ENCODE measurements around the gene AGAP1.

AGAP1 gene

DNA sequence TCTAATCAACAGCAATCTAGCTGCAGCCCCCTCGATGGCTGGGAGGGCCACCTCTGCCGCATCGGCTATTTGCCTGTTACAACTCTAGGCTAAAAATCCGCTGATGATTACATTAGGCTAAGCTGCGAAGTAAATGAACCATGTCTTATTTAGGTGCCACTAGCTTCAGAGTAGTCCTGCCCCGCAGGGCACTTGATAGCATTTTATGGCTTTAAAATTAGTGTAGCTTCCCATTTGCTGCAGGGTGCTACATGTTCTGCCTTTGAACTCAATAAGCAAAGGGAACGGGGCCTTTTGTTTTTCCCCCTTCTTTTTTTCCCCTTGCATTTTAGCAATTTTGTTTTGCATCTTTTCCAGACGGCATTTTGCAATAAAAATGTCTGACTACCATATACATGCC lies 404.1 kb downstream of the AGAP1 start:
- no peak for DNase-seq

DNA sequence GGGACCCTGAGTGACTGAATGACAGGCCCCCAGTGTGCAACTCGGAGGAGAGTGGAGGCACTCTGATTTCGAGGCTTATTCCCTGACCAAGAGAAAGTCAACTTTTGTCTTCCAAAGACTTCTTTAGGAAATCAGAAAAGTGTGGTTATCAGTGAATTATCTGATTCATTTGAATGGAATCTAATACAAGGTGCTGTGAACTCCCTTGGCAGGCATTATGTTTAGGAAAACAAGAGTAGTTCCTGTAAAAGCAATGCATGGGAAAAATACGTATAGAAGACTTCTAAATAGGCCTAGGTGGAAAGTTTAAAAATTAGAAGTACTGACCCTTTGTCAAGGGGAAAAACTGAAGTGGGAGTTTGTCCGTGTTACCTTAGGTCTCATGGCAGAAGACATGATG lies 404.9 kb downstream of the AGAP1 start:
- DNase-seq, result no peak

DNA sequence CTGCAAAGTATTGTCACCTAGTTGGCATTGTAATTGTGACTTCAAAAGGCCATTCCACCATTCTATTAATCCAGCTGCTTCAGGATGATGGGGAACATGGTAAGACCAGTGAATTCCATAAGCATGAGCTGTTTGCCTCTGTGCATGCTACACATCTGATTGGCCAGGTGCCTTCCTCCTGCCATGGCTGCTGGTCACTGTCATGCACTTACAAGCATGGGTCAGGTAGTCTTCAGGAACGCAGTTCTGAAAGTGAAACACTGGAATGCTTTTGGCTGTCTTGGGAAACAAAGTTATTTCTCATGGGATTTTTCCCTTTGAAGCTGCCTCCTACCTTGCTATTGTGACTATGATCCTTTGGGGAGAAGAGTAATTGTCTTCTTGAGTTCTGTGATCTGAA lies 406.8 kb downstream of the AGAP1 start:
- DNase-seq, result no peak

DNA sequence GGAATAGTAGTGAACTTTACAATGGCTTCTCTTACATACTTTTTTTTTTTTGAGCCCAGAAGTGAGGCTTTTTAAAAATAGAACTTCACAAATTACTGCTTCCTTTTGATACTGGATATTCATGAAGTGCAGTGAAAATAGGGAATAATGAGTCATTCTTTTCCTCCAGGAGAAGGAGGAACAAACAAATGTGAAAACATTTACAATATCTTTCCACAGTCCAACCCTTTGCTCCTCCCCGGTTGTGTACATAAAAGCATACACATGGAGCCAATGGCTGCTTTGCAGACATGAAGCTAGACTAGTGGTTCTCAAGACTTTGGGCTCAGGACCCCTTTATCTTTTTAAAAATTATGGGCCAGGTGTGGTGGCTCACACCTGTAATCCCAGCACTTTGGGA lies 407.4 kb downstream of the AGAP1 start:
- DNase-seq, result no peak

DNA sequence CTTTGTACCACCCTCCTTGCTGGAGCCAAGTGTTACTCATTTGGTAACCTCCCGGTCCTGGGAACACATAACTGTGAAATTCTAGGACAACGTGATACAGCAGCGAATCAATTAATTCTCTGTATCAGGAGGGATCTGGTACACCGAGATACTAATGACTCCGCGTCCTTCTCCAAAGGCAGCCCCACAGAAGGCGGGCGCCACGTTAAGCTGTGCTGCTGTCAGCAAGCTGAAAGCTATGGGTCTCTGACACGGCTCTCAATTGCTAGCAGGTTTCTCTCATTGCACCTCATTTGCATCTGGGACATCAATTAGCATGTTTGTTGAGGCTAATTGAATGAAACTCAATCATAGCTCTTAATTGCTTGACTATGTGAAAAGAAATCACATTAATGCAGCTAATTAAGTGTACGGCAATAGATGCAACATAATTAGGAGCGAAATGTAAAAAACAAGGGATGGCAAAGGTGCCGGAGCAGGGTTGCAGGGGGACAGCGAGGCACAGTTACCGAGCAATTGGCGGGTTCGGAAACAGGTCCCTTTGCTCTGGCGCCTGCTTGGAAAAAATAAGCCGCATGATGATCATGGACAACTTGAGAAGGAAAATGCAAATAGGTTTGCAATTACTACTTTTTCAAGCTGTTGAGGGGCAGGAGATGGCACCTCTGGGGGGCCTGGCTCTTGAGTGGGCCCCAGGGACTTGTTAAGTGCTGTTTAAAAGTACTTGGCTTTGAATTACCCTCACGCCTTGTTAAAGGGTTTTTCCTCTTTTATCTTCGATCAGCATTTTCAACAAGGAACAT lies 410.1 kb downstream of the AGAP1 start:
- DNase-seq, result no peak

DNA sequence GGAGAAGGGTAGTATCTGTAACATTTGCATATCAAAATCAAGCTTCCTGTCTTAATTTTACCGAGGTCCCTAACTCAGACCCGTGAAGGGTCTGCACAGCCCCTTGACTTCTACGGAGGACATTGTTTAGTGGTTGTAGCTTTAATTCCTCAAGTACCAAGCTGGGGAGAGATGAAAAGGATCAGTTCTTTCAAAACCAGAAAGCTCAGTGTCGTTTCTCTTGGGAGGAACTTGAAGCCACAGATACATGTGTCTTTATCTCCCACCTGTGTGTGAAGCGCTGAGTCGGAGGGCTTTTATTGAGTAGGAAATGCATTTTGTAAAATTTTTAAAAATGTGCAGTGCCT lies 410.7 kb downstream of the AGAP1 start:
- DNase-seq, result no peak

DNA sequence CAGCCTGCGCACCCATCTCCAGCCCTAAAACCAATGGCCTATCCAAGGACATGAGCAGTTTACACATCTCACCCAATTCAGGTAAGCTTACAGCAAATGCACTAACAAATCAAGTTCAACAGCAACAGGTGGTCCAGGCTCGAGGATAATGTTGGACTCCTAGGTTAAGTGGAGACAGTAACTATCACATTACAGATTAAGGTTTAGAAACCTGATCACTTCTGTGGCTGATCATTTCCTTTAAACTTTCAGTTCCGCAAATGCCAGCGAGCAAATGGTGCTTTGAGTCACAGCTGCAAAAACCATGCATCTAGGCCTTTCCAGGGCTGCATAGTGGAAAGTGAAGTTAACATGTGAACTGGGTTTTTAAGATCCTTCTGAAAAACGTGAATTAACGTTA lies 415.0 kb downstream of the AGAP1 start:
- no peak for DNase-seq

DNA sequence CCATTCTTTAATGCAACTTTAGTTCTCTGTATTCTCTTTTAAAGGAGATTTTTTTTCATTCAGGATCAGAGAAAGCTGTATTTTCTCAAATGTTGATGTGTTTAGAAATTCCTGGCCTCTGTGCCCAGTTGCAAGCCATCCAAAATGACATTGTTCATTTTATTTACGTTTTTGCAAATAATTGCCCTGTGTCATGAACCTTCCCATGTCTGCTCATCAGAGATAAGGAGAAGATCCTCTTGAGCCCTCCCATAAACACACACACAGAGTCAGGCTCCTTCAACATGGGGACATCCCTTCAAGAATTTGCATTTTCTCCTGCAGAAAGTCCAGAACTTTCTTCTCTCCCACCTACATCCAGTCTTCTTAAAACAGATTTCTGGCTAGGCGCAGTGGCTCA lies 415.5 kb downstream of the AGAP1 start:
- DNase-seq, result no peak

DNA sequence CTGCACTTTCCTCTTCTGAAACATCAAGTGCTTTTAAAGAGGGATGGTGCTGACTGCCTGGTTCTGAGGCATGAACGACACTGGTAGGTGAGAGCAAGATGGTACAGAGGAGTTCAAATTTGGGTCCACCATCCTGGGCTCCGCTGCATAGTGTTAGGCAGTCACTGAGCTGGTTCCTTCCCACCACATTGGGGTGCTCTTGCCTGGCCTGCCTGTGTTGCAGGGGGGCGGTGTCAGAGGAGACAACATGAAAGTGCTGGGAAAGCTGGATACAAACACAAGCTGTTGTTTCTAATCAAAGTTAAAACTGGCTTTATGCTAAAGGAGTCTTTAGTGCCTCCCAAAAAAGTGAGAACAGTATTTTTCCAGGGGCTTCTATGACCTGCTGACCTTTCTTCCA lies 416.2 kb downstream of the AGAP1 start:
- no peak for DNase-seq

DNA sequence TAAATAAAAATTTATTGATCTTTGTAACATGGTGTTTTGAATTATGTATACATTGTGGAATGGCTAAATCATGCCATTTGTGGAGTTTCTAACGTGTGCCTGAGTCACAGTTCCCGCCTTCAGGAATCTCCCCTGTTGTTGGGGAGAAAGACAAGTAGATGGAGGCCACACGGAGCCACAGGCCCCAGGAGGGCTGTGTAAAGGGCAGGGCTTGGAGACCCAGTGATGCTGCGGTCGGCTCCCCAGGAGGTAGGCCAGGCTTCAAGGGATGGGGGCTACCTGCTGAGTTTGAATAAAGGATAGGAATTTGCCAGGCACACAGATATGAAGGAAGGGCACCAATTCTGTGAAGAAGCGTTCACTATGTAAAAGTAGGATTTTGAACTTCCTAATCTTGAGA lies 417.3 kb downstream of the AGAP1 start:
- DNase-seq, result no peak

DNA sequence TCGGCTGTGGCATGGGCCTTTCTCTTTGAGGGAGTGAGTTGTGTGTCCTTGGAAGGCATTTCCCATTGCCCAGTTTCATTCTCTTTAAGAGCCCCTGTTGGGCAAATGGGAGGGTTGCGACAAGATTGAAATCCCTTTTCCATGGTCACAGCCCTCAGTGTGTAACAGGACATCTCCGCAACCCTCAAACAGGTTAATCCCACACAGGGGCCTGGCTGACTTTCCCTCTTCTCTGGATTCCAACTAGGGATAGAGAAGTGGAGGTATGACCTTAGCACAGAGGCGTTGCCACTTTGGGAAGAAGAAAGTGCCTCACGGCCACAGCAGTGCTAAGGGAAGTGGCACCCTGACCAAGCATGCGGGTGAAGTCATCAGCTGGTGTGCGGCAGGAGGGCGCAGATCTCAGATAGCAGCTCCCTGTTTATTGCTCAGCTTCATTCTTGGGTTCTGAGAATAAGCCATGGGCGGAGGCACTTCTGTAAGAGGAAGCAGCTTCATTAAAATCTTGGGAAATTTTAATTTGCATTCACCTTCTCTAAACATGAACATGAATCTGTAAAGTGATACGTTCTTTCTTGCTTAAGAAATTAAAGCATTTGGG lies 417.9 kb downstream of the AGAP1 start:
- DNase-seq, result no peak

DNA sequence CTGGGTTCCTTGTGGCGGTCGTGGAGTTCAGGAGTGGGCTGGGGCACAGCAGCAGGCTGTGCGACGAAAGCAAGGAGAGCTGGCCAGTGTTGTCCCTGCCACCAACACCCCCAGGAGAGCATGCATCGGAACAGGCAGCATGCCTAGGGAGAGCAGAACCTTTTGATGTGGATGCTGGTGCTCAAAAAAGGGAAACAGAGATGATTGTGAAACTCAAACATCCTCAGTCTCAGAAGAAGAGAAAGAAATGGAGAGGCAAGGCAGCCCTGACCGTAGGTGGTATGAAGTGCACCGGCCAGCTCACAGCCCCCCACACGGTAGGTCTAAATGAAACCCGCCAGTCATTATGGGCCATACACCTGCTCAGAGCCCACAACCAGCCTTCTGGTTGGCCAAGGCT lies 420.9 kb downstream of the AGAP1 start:
- DNase-seq, result no peak

DNA sequence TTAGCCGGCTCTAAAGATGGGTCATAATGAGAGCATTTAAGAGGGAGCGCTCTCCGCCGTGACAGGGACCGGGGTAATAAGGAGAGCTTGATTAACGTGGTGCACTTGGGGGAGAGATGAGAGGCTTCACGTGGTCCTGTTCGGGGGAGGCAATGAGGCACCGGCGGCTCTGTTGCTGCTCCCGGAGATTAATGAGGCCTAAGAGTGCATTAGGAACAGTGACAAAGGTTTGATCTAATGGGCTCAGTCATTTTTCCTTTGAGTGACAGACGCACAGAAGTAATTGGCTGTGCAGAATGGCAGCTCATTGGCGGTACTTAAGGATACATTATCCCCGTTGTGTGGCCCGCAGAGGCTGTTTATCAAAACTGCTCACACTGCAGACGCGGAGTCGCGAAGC lies 423.7 kb downstream of the AGAP1 start:
- DNase-seq, result no peak

DNA sequence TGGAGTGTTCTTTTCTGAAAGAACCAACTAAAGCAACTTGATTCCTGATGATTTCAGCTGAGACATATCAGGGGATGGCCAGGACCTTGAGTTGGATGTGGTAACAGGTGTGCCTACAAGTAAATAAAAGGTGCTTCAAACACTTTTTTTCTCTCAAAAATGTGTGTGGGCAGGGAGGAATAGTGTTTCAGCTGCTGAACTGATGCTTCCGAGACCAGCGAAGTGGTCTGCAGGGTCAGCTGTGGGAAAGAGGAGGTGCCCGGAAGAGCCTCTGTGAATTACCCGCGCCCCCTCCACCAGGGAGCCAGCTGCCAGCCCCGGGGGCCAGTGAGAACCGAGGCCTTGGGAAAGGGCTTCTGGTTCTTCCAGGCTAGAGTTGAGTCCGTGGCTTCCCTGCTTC lies 425.0 kb downstream of the AGAP1 start:
- DNase-seq, result no peak

DNA sequence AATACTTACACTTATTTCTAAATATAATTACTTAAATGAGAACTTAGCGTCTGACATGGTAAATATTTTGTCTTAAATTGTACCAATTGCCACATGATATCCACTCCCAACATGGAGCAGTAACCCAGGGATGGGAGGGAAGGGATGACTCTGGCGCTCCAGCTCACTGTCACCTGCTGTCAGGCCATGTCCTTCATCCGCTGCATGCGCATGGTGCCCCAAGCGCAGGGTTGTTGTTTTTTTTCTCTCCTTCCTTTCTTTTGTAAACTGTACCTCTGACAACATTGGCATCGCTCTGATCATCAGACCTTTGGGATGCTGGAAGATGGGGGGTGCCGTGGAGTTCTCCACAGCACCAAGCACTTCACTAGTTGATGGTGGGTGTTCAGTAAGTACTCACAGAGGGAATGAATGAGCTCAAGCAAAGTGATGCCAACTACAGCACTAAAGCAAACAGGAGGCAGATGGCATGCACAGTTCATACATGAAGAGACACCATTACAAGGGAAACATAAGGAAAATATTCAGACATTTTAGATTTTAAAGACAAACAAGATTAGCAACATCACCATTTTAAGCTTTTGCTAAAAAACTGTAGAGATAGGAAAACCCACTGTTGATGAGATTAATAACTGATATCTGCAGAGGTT lies 426.5 kb downstream of the AGAP1 start:
- DNase-seq, result no peak

DNA sequence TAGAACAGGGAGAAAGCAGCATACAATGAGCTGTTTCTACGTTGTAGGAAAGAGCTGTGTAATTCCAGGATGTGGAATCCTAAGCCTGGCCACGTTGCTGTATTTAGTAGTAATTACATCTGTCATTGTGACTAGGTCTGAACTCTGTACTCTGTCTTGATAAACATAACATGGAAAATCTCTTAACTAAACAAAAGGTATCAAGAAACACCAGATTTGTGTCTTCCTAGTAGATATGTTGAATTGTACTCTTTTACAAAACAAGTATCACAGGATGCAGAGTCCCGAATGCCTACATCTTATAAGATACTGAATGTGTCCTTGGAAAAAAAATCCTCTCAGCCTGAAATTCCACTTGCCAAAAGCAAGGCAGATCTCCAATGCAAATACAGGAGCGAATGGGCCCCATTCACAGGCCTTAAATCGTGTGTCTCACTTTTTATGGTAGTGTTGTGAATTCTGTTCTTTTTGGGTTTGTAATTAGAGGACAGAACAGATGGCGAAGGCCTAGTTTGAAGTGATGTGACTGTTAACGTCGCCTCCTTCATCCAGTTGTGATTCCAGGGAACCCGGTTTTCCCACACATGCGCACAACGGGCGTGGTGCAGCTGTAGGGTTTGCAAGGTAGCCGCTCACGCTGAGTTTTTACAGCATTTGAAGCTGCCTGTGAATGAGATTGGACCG lies 427.8 kb downstream of the AGAP1 start:
- no peak for DNase-seq

DNA sequence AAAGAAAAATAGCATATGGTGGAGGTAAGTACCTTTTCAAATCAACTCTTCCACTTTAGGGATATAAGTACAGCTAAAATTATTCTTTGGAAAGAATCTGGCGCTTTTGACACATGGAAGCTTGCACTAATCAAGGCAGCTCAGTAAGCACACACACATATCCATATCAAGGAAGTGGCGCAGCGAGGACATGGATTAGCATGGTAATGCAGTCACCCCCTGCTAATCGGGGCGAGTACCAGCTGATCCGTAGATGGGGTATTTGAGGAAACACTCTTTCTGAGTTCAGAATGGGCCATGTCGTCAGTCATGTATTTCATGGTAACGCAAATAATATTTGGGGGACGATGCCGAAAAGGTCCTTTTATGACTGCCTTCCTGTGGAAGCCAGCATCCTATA lies 429.0 kb downstream of the AGAP1 start:
- DNase-seq, result no peak

DNA sequence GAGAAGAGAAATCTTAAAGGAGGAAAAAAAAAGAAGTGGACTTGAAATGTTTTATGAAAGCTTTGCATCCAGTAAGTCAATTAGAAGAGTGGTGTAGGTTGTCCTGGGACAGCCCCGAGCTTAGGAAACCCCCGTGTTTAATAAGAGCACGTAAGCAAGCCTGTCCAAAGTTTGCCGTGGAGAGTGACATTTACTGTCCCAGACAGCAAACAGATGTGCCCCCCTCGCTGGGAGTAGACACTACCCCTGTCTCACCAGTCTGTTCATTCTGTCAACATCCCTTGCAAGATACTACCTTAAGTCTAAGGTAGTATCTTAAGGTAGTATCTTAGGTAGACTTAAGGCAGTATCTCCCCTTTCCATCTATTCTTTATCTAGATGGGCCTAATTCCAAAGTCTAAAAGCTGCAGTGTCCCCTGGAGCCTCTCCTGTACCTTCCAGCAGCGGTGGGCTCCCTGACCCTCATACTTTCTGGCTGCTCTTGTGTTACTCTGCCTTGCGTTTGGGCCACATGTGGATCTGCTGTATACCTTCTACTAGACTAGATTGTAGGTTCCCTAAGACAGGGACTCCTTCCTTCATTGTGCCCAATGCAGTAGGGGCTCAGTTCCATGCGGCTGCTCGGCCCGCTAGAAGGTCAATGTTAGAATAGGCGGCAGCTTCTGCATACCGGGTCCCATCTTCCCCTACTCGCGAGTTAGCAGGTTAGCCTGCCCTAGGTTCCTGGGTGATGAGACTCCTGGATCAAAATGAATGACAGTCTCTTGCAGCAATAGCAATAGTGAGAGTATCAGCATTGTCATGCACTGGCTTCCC lies 430.2 kb downstream of the AGAP1 start:
- DNase-seq, result no peak

DNA sequence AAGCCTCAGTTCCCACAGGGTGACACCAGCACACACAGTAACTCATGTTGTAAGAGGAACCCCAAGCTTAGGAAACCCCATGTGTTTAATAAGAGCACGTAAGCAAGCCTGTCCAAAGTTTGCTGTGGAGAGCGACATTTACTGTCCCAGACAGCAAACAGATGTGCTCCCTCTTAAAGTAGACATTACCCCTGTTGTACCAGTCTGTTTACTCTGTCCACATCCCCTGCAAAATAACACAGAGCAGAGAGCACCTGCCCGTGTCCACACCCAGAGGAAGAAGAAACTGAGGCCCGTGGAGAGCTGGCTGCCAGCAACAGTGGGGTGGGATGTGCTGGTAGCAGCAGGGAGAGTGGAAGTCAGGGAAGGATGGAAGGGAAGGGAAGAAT lies 430.8 kb downstream of the AGAP1 start:
- DNase-seq, result no peak

DNA sequence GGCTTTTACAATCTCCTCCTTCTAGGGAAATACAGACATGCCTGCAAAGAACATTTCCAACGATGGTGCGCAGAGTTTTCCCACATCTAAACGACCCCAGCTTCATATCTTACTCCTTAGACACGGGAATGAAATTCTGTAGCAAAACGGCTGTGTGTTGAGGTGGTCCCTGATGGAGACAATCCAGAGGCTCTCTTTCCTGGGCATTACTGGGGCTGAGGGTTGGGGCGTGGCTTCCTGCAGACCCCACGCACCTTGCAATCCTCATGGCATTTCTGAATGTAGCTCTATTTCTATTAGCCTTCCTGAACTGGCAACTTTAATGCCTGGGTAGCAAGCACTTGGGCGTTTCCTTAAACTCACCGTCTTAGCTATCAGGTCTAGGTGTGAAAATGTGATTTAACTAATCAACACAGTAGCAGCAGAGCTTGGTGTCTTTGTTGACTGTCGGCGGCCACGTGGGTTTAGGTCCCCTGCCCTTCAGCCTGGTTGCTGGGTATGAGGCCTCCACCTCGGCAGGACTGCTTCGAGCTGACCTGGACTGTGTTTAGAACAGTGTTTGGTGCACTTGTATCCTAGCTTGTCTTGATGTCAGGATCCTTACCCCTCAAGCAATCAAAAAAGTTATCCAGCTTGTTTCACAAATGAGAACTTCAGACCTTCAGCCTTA lies 431.5 kb downstream of the AGAP1 start:
- no peak for DNase-seq

DNA sequence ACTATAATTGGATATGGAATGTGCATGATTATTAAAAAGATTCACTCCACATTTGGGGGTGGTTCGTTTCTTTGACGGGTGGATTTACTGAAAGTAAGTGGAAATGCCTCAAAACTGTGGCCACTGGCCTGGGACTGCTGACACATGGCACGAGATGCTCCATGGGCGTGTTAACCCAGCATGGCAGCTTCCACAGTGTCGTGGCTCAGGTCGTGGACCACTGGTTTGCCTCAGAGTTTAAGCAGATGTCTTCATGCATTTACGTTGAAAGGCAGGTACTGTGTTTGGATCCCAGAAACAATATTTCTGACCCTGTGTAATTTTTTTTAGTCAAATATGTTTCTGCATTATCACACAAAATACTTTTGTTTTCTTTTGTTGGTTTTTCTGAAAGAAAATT lies 432.4 kb downstream of the AGAP1 start:
- DNase-seq, result no peak

DNA sequence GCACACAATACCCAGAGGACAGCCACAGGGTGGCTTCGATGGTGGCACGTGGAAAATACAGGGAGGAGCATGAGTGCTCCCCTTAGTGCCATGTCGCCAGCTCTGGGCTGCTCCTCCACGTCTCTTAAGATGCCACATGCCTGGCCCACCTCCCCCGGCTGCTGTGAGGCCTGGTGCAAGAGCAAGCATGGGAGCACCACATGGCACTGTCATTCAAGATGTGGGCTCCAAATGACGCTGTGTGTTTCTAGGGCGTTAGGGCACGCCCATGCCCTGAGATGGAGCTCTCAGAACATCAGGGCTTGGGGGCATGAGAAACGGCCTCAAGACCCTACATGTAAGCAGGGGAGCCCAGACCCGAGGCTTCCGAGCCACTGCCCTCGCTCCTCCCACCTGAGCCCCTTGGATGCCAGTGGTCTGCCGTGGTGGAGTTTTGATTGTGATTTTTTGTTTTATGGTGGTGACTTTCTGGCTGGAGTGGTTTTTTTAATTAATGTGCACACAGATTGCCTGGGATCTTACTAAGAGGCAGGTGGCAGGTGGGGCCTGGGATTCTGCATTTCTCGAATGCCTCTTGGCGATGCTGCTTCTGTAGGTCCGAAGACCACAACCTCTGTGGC lies 435.0 kb downstream of the AGAP1 start:
- no peak for DNase-seq

Data from T-helper 2 cell (primary cell).